GM13976 (cell line): ENCODE data around the gene CDC40.
A peak's percentile ranks its signal among the peaks of the same experiment; 100 is the strongest.

Experiments
- DNase-seq: peaks from one replicate; pipeline ENCODE4 v3.0.0; 2012; ENCODE audit warnings: low spot score
- in situ Hi-C: fragments of 300-500 bp; cut with MboI; formaldehyde crosslinking; loops from one replicate; pipeline ENCODE4 v1.12.0; 2022; ENCODE audit warnings: low sequenced_read_pairs, mixed read lengths, inconsistent platforms; ENCODE audit not compliant: unreplicated experiment
- TF ChIP-seq, protein P1 (sequence below): IDR thresholded peaks from 2 replicates; pipeline ENCODE4 v1.5.1; 2012; ENCODE audit warnings: borderline replicate concordance, mild to moderate bottlenecking; ENCODE audit not compliant: insufficient read depth; ENCODE audit errors: extremely low read depth, missing control alignments, control extremely low read depth

CDC40 gene

DNA sequence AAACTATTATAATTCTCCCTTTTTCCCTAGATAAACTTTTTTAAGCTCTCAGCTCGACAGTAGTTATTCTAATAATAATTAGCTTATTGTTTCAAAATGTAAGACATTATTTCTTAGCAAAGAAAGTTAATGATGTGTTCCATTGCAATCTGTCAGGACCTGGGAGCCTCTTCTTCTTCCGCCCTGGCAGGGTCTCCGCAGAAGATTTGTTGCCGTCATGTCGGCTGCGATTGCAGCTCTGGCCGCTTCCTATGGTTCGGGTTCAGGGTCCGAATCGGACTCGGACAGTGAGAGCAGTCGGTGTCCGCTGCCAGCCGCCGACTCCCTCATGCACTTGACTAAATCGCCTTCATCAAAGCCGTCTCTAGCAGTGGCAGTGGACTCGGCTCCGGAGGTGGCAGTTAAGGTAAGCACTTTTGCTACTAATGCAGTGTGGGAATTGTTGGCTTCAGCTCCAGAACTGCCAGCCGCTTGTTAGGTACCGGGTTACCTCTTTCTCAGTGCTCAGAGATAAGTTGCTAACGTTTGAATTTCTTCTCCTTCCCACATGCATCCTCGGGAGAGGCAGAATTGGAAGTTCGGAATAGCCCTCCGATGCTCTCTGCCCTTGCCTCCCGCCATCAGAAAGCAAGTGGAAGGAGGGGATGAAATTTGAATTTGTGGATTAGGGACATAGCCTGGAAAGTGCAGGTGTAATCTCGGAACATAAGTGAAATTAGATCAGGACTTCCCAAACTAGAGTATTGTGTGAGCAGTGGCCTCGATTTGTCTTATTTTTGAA is at the start of gene CDC40:
Gene CDC40, plus strand, starts transcription at position 200 of the 781 bp plus-strand sequence. Its CDS starts 18 bp downstream, at position 218.
- in situ Hi-C loops: no loop called here
- TF ChIP-seq, protein P1, sequence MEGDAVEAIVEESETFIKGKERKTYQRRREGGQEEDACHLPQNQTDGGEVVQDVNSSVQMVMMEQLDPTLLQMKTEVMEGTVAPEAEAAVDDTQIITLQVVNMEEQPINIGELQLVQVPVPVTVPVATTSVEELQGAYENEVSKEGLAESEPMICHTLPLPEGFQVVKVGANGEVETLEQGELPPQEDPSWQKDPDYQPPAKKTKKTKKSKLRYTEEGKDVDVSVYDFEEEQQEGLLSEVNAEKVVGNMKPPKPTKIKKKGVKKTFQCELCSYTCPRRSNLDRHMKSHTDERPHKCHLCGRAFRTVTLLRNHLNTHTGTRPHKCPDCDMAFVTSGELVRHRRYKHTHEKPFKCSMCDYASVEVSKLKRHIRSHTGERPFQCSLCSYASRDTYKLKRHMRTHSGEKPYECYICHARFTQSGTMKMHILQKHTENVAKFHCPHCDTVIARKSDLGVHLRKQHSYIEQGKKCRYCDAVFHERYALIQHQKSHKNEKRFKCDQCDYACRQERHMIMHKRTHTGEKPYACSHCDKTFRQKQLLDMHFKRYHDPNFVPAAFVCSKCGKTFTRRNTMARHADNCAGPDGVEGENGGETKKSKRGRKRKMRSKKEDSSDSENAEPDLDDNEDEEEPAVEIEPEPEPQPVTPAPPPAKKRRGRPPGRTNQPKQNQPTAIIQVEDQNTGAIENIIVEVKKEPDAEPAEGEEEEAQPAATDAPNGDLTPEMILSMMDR: no peak
- DNase-seq: peak; percentile 61

GRCh38 chr6:110137924-110138887 is 42.0 kb upstream of the CDC40 start:
- in situ Hi-C loops: no loop called here

DNA sequence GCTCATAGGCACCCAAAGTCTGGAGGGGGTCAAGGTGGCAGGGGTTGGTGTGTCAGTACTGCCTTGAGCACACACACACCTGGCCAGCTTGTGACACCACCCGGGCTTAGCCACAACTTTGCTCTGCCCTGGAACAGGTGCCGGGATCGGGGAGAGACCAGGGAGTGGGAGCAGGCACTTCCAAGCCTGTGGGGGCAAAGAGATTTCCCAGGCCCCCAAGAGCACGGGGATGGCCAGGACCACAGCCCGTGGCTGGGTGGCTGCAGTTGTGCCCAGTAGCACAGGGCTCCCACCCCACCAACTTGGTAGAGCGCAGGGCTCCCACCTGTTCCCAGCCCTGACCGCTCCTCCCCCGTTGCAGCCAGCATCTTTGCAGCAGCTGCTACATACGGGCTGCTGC is 41.2 kb upstream of the CDC40 start:
- TF ChIP-seq, protein P1: no peak
- no peak for DNase-seq
- in situ Hi-C loops: no loop called here

More at GRCh38 chr6:110137924-110138887, 42.0 kb upstream of the CDC40 start:
- TF ChIP-seq, protein P1: no peak
- DNase-seq: no peak

GRCh38 chr6:110140650-110141049 is 39.6 kb upstream of the CDC40 start:
- in situ Hi-C loops: no loop called here
- TF ChIP-seq, protein P1: no peak
- DNase-seq: no peak

- in situ Hi-C loops: no loop called here
- no peak for DNase-seq
- TF ChIP-seq, protein P1: no peak
These were observed 32.4 kb upstream of the CDC40 start for GRCh38 chr6:110147870-110148269.

- no peak for DNase-seq
- TF ChIP-seq, protein P1: no peak
- in situ Hi-C loops: no loop called here
These were observed 21.7 kb upstream of the CDC40 start for GRCh38 chr6:110158479-110158878.
